ENCODE results near the gene TRIM33. TPM values are rescaled to one million over a fixed set of nuclear protein-coding genes. Genes with fewer than 3 reads are reported as not detected.

TRIM33 gene
- total RNA-seq, 4 donors from 2014 or later: 17.1 to 33.0 (median 25.3) TPM

GRCh38 chr1:114521396-114522263 lies 10.6 kb upstream of the TRIM33 start:
- intact Hi-C loops (cut with DNase I; ENCODE audit: low total_unique reads) (no loop called here), in situ Hi-C loops (cut with MboI; ENCODE audit: low sequenced_read_pairs in 4 of 4) (no loop called here)
- no peaks in the 10 kb centered on the region for H3K4me1 ChIP-seq
- no peak overlapping the region for H3K27ac ChIP-seq
- DNase-seq (no peak), ATAC-seq (no peak)
- no peaks in the 10 kb centered on the region for H3K36me3 ChIP-seq
- TF ChIP-seq POLR2A (IDR thresholded peaks at IDR 0.05) (no peak), CTCF (IDR thresholded peaks at IDR 0.05 in 4 of 5, conservative IDR thresholded peaks at IDR 0.05 in 1 of 5) (no peak)
- no peak overlapping the region for H3K4me3 ChIP-seq
- peaks cover 0 to 2% (median 0%) of the 10 kb centered on the region in 3 donors for H3K27me3 ChIP-seq
- H3K9me3 ChIP-seq: no peaks in the 10 kb centered on the region

GRCh38 chr1:114517348-114517747 lies 6.3 kb upstream of the TRIM33 start:
- Histone ChIP-seq H3K4me1 (peaks cover 7% of the 10 kb centered on the region in 2 donors), H3K27ac (no peak overlapping the region), H3K4me3 (no peak overlapping the region), H3K36me3 (no peaks in the 10 kb centered on the region), H3K9me3 (no peaks in the 10 kb centered on the region), H3K27me3 (peaks cover 0 to 2% (median 0%) of the 10 kb centered on the region in 3 donors)
- in situ Hi-C loops (cut with MboI; ENCODE audit: low sequenced_read_pairs in 4 of 4) (no loop called here), intact Hi-C loops (cut with DNase I; ENCODE audit: low total_unique reads) (no loop called here)
- ATAC-seq: no peak
- no peak for DNase-seq
- TF ChIP-seq POLR2A (IDR thresholded peaks at IDR 0.05): no peak
- no peak for TF ChIP-seq CTCF (IDR thresholded peaks at IDR 0.05 in 4 of 5, conservative IDR thresholded peaks at IDR 0.05 in 1 of 5)

- intact Hi-C loops (cut with DNase I; ENCODE audit: low total_unique reads) (no loop called here), in situ Hi-C loops (cut with MboI; ENCODE audit: low sequenced_read_pairs in 4 of 4) (no loop called here)
- Histone ChIP-seq H3K27ac (peak overlapping the region in 2 of 4 donors; percentile 94 to 98), H3K36me3 (no peaks in the 10 kb centered on the region), H3K9me3 (no peaks in the 10 kb centered on the region), H3K4me3 (peak overlapping the region in 2 of 4 donors; percentile 89 to 91), H3K4me1 (peaks cover 35% of the 10 kb centered on the region in 2 donors), H3K27me3 (no peaks in the 10 kb centered on the region)
- DNase-seq: no peak
- TF ChIP-seq CTCF (IDR thresholded peaks at IDR 0.05 in 4 of 5, conservative IDR thresholded peaks at IDR 0.05 in 1 of 5) (no peak), POLR2A (IDR thresholded peaks at IDR 0.05) (no peak)
- ATAC-seq: no peak
Measured at GRCh38 chr1:114512595-114513280, 1.7 kb upstream of the TRIM33 start.

- in situ Hi-C loops (cut with MboI; ENCODE audit: low sequenced_read_pairs in 4 of 4): no loop called here
- peak overlapping the region; percentile 88 to 99 (median 96) for H3K27ac ChIP-seq
- TF ChIP-seq CTCF (IDR thresholded peaks at IDR 0.05 in 4 of 5, conservative IDR thresholded peaks at IDR 0.05 in 1 of 5) (peak in 1 of 5 experiments; percentile 11), POLR2A (IDR thresholded peaks at IDR 0.05) (no peak)
- H3K4me3 ChIP-seq: peak overlapping the region; percentile 67 to 100 (median 80)
- no peaks in the 10 kb centered on the region for H3K27me3 ChIP-seq
- intact Hi-C loops (cut with DNase I; ENCODE audit: low total_unique reads): loop anchor here (1.0 to 2.0 kb wide), 4 partner anchors 71 to 247 kb away; partner anchors contain the start of genes BCAS2 and CSDE1
- H3K4me1 ChIP-seq: peaks cover 41 to 42% of the 10 kb centered on the region in 2 donors
- ATAC-seq (peak; percentile 55 to 57), DNase-seq (peak; percentile 4 to 27)
- no peaks in the 10 kb centered on the region for H3K36me3 ChIP-seq
- no peaks in the 10 kb centered on the region for H3K9me3 ChIP-seq
Measured at GRCh38 chr1:114510274-114511031, 550 bp downstream of the TRIM33 start.
